ENCODE data around the gene KHK. TPM values are rescaled to one million over a fixed set of nuclear protein-coding genes. Genes with fewer than 3 reads are reported as not detected.
A peak's percentile ranks its signal among the peaks of the same experiment; 100 is the strongest.

Gene KHK
- total and polyA plus RNA-seq, 2 donors from 2014 or later: 18.7 to 538 TPM

DNA sequence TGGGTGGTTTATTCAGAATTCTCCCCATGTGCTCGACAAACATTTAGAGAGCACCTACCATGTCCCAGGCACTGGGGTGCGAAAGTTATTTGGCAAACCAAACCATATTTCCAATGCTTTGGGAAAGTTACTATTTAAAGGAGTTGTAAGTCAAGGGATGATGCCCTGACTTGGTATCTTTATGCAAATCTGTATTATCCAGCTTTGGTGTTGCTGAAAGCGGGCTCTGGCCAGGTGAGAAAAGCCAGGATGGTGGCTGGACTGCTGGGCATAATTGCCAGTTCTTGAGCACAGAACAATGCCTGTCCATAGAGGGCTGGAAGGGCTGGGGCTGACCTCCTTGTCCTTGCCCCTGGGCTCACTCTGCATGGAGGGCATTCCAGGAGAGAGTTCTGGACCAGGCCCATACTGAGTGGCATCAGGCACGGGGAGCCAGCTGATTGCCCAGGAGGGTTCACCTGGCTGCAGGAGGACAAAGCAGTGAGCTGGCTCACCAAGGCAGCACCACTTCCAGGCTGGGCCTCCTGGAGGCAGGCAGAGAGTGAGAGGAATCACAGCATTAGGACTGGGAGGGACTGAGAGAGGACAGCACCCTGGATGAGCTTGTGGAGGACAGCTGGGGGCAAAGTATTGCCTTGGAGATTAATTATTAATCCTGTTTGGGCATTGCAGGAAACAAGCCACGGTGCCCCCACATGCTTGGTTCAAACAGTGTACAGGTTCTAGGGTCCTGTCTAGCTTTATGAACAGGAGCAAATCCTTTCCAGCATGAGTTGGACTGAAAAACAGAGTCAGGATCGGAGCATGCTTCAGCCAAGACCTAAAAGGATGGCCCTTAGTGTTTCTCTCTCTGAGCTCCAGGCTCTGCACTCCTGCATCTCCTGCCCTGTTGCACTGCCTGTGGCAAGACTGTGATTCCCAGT is 7.1 kb downstream of the KHK start:
- Histone ChIP-seq H3K27me3 (ENCODE audit: control insufficient read depth, insufficient read depth, low read length) (no peaks in the 10 kb centered on the region), H3K4me1 (ENCODE audit: control insufficient read depth in 2 of 3, insufficient read depth in 2 of 3, low read depth in 1 of 3, low read length in 3 of 3) (peaks cover 0 to 28% (median 12%) of the 10 kb centered on the region in 3 donors), H3K9ac (ENCODE audit: low read length in 3 of 3) (no peak overlapping the region), H3K27ac (ENCODE audit: low read depth in 2 of 2, low read length in 2 of 2) (peak overlapping the region; percentile 53 to 79), H3K9me3 (ENCODE audit: control insufficient read depth in 2 of 3, insufficient read depth in 1 of 3, low read length in 3 of 3) (no peaks in the 10 kb centered on the region), H3K4me3 (ENCODE audit: low read length in 3 of 3) (peak overlapping the region in 1 of 3 donors; percentile 44), H3K36me3 (ENCODE audit: control insufficient read depth in 2 of 3, insufficient read depth in 3 of 3, low read length in 3 of 3) (peaks cover 0 to 2% (median 0%) of the 10 kb centered on the region in 3 donors)
- TF ChIP-seq, protein P1, sequence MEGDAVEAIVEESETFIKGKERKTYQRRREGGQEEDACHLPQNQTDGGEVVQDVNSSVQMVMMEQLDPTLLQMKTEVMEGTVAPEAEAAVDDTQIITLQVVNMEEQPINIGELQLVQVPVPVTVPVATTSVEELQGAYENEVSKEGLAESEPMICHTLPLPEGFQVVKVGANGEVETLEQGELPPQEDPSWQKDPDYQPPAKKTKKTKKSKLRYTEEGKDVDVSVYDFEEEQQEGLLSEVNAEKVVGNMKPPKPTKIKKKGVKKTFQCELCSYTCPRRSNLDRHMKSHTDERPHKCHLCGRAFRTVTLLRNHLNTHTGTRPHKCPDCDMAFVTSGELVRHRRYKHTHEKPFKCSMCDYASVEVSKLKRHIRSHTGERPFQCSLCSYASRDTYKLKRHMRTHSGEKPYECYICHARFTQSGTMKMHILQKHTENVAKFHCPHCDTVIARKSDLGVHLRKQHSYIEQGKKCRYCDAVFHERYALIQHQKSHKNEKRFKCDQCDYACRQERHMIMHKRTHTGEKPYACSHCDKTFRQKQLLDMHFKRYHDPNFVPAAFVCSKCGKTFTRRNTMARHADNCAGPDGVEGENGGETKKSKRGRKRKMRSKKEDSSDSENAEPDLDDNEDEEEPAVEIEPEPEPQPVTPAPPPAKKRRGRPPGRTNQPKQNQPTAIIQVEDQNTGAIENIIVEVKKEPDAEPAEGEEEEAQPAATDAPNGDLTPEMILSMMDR (IDR thresholded peaks at IDR 0.05; ENCODE audit: borderline replicate concordance, extremely low read depth, insufficient read depth): no peak
- DNase-seq: peak in 1 of 5 donors; percentile 35
- no peak for FAIRE-seq
- intact Hi-C loops (cut with DNase I): loop anchor here (10.0 kb wide), 1 partner anchor 211 kb away; the partner anchor contains the start of gene UCN

- Histone ChIP-seq H3K36me3 (ENCODE audit: control insufficient read depth in 2 of 3, insufficient read depth in 3 of 3, low read length in 3 of 3) (peaks cover 0 to 8% (median 2%) of the 10 kb centered on the region in 3 donors), H3K4me3 (ENCODE audit: low read length in 3 of 3) (peak overlapping the region in 1 of 3 donors; percentile 44), H3K9ac (ENCODE audit: low read length in 3 of 3) (no peak overlapping the region), H3K4me1 (ENCODE audit: control insufficient read depth in 2 of 3, insufficient read depth in 2 of 3, low read depth in 1 of 3, low read length in 3 of 3) (peaks cover 0 to 28% (median 12%) of the 10 kb centered on the region in 3 donors), H3K27ac (ENCODE audit: low read depth in 2 of 2, low read length in 2 of 2) (peak overlapping the region; percentile 16 to 53), H3K27me3 (ENCODE audit: control insufficient read depth, insufficient read depth, low read length) (no peaks in the 10 kb centered on the region), H3K9me3 (ENCODE audit: control insufficient read depth in 2 of 3, insufficient read depth in 1 of 3, low read length in 3 of 3) (no peaks in the 10 kb centered on the region)
- intact Hi-C loops (cut with DNase I): loop anchor here (10.0 kb wide), 1 partner anchor 210 kb away; the partner anchor contains the start of gene UCN
- peak in 1 of 5 donors; percentile 55 for DNase-seq
- TF ChIP-seq, protein P1 (IDR thresholded peaks at IDR 0.05; ENCODE audit: borderline replicate concordance, extremely low read depth, insufficient read depth): no peak
- no peak for FAIRE-seq
Observed at GRCh38 chr2:27094353-27094984, 7.9 kb downstream of the KHK start.

DNA sequence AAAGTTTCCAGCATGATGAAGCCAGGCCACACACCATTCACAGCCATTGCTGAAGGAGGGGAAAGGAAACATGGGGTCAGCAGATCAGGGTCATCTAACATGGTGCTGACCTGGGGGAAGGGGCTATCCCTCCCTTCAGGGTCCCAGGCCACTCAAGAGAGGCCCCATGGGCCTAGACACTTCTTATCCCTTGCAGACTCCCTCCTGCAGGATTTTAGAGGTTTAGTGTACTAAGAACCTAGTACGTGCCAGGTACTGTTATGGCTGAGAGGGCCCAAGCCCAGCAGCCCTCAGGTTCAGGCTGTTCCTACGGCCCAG is 8.8 kb downstream of the KHK start:
- intact Hi-C loops (cut with DNase I): loop anchor here (10.0 kb wide), 1 partner anchor 209 kb away; the partner anchor contains the start of gene UCN
- Histone ChIP-seq H3K27ac (ENCODE audit: low read depth in 2 of 2, low read length in 2 of 2) (peak overlapping the region; percentile 16 to 26), H3K9me3 (ENCODE audit: control insufficient read depth in 2 of 3, insufficient read depth in 1 of 3, low read length in 3 of 3) (no peaks in the 10 kb centered on the region), H3K36me3 (ENCODE audit: control insufficient read depth in 2 of 3, insufficient read depth in 3 of 3, low read length in 3 of 3) (peaks cover 0 to 11% (median 2%) of the 10 kb centered on the region in 3 donors), H3K4me1 (ENCODE audit: control insufficient read depth in 2 of 3, insufficient read depth in 2 of 3, low read depth in 1 of 3, low read length in 3 of 3) (peaks cover 0 to 28% (median 12%) of the 10 kb centered on the region in 3 donors), H3K4me3 (ENCODE audit: low read length in 3 of 3) (no peak overlapping the region), H3K9ac (ENCODE audit: low read length in 3 of 3) (no peak overlapping the region), H3K27me3 (ENCODE audit: control insufficient read depth, insufficient read depth, low read length) (no peaks in the 10 kb centered on the region)
- no peak for FAIRE-seq
- DNase-seq: no peak
- TF ChIP-seq, protein P1 (IDR thresholded peaks at IDR 0.05; ENCODE audit: borderline replicate concordance, extremely low read depth, insufficient read depth): no peak
